ENCODE data around the gene GRAMD1B.

GRAMD1B gene

GRCh38 chr11:123581651-123582399, 151.8 kb downstream of the GRAMD1B start:
- Histone ChIP-seq H3K9me3 (ENCODE audit: control insufficient read depth, insufficient read depth, low read length) (no peaks in the 10 kb centered on the region), H3K4me1 (ENCODE audit: control insufficient read depth, low read length) (peaks cover 1% of the 10 kb centered on the region; the same call in 1 of the 2 replicates), H3K4me2 (ENCODE audit: low read length) (no peak overlapping the region), H3K27ac (ENCODE audit: low read depth, low read length) (no peak overlapping the region), H3K9me2 (replicated peaks; ENCODE audit: control insufficient read depth, low read length) (no peaks in the 10 kb centered on the region), H3F3A (ENCODE audit: control insufficient read depth, insufficient read depth) (no peaks in the 10 kb centered on the region), H3K27me3 (ENCODE audit: control insufficient read depth, low read length) (peaks cover 1% of the 10 kb centered on the region; the same call in 1 of the 2 replicates), H4K20me1 (ENCODE audit: control insufficient read depth, insufficient read depth, low read depth, low read length) (no peaks in the 10 kb centered on the region), H3K4me3 (ENCODE audit: low read length) (no peak overlapping the region), H3K79me2 (ENCODE audit: control insufficient read depth, low read length) (no peaks in the 10 kb centered on the region), H3K36me3 (ENCODE audit: control insufficient read depth, low read length) (no peaks in the 10 kb centered on the region)
- TF ChIP-seq, protein P1, sequence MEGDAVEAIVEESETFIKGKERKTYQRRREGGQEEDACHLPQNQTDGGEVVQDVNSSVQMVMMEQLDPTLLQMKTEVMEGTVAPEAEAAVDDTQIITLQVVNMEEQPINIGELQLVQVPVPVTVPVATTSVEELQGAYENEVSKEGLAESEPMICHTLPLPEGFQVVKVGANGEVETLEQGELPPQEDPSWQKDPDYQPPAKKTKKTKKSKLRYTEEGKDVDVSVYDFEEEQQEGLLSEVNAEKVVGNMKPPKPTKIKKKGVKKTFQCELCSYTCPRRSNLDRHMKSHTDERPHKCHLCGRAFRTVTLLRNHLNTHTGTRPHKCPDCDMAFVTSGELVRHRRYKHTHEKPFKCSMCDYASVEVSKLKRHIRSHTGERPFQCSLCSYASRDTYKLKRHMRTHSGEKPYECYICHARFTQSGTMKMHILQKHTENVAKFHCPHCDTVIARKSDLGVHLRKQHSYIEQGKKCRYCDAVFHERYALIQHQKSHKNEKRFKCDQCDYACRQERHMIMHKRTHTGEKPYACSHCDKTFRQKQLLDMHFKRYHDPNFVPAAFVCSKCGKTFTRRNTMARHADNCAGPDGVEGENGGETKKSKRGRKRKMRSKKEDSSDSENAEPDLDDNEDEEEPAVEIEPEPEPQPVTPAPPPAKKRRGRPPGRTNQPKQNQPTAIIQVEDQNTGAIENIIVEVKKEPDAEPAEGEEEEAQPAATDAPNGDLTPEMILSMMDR (IDR thresholded peaks at IDR 0.05; ENCODE audit: low read depth, low read length, poor library complexity, severe bottlenecking): no peak
- TF ChIP-seq EZH2phosphoT487 (IDR thresholded peaks at IDR 0.05; ENCODE audit: borderline replicate concordance, low read length): no peak

GRCh38 chr11:123582992-123583504, 153.0 kb downstream of the GRAMD1B start:
- no peaks in the 10 kb centered on the region for H3K36me3 ChIP-seq (ENCODE audit: control insufficient read depth, low read length)
- no peak overlapping the region for H3K4me2 ChIP-seq (ENCODE audit: low read length)
- no peaks in the 10 kb centered on the region for H3K79me2 ChIP-seq (ENCODE audit: control insufficient read depth, low read length)
- no peaks in the 10 kb centered on the region for H3F3A ChIP-seq (ENCODE audit: control insufficient read depth, insufficient read depth)
- no peaks in the 10 kb centered on the region for H3K9me2 ChIP-seq (replicated peaks; ENCODE audit: control insufficient read depth, low read length)
- H3K9me3 ChIP-seq (ENCODE audit: control insufficient read depth, insufficient read depth, low read length): no peaks in the 10 kb centered on the region
- H3K27ac ChIP-seq (ENCODE audit: low read depth, low read length): no peak overlapping the region
- TF ChIP-seq EZH2phosphoT487 (IDR thresholded peaks at IDR 0.05; ENCODE audit: borderline replicate concordance, low read length): no peak
- TF ChIP-seq, protein P1 (IDR thresholded peaks at IDR 0.05; ENCODE audit: low read depth, low read length, poor library complexity, severe bottlenecking): no peak
- no peaks in the 10 kb centered on the region for H3K4me1 ChIP-seq (ENCODE audit: control insufficient read depth, low read length)
- no peaks in the 10 kb centered on the region for H4K20me1 ChIP-seq (ENCODE audit: control insufficient read depth, insufficient read depth, low read depth, low read length)
- H3K27me3 ChIP-seq (ENCODE audit: control insufficient read depth, low read length): no peaks in the 10 kb centered on the region
- H3K4me3 ChIP-seq (ENCODE audit: low read length): no peak overlapping the region

GRCh38 chr11:123584186-123584585, 154.1 kb downstream of the GRAMD1B start:
- TF ChIP-seq EZH2phosphoT487 (IDR thresholded peaks at IDR 0.05; ENCODE audit: borderline replicate concordance, low read length): no peak
- TF ChIP-seq, protein P1 (IDR thresholded peaks at IDR 0.05; ENCODE audit: low read depth, low read length, poor library complexity, severe bottlenecking): no peak
- Histone ChIP-seq H3K36me3 (ENCODE audit: control insufficient read depth, low read length) (no peaks in the 10 kb centered on the region), H3K9me2 (replicated peaks; ENCODE audit: control insufficient read depth, low read length) (no peaks in the 10 kb centered on the region), H3K9me3 (ENCODE audit: control insufficient read depth, insufficient read depth, low read length) (no peaks in the 10 kb centered on the region), H3K4me1 (ENCODE audit: control insufficient read depth, low read length) (no peaks in the 10 kb centered on the region), H3K27ac (ENCODE audit: low read depth, low read length) (no peak overlapping the region), H3K4me3 (ENCODE audit: low read length) (no peak overlapping the region), H3K4me2 (ENCODE audit: low read length) (no peak overlapping the region), H3F3A (ENCODE audit: control insufficient read depth, insufficient read depth) (no peaks in the 10 kb centered on the region), H3K79me2 (ENCODE audit: control insufficient read depth, low read length) (no peaks in the 10 kb centered on the region), H3K27me3 (ENCODE audit: control insufficient read depth, low read length) (no peaks in the 10 kb centered on the region), H4K20me1 (ENCODE audit: control insufficient read depth, insufficient read depth, low read depth, low read length) (no peaks in the 10 kb centered on the region)

Data from DOHH2 (cell line).